ENCODE data around the gene HGS.

DNA sequence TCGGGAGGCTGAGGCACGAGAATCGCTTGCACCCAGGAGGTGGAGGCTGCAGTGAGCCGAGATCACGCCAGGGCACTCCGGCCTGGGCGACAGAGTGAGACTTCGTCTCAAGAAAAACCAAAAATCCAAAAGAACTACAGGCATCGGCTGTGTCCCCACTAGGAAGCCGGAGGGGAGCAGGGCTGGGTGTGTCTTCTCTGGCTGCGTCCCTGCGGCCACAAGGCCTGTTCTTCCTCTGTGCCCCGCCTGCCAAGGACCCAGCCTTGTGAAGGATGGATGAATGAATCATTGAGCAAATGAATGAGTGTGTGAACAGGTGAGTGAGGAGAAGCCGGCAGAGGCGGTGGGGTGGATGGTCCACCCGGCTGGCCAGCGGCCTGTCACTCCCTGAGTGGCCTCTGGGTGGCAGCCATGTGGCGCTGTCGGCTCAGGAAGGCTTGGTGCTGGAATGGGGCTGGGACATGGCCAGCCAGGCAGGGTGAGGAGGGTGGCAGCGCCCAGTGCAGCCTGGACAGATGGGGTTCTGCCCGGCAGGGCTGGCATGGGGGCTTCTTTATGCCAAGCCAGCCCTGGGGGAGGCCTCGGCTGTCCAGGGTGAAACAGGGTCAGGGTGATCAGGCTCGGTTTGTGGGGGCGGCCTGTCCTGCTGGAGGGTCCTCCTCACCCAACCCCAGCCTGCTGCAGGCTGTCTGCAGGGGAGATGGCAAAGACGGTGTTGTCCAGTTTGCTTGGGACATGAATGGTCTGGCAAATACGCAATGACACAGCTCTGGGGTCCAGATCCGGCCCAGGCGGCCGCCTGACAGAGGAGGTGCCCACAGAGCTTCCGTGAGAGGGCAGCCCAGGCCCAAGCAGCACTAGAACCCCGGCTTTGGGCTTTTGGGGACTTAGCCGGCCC, 49.9 kb downstream of the HGS start:
- TF ChIP-seq, protein P1, sequence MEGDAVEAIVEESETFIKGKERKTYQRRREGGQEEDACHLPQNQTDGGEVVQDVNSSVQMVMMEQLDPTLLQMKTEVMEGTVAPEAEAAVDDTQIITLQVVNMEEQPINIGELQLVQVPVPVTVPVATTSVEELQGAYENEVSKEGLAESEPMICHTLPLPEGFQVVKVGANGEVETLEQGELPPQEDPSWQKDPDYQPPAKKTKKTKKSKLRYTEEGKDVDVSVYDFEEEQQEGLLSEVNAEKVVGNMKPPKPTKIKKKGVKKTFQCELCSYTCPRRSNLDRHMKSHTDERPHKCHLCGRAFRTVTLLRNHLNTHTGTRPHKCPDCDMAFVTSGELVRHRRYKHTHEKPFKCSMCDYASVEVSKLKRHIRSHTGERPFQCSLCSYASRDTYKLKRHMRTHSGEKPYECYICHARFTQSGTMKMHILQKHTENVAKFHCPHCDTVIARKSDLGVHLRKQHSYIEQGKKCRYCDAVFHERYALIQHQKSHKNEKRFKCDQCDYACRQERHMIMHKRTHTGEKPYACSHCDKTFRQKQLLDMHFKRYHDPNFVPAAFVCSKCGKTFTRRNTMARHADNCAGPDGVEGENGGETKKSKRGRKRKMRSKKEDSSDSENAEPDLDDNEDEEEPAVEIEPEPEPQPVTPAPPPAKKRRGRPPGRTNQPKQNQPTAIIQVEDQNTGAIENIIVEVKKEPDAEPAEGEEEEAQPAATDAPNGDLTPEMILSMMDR (IDR thresholded peaks at IDR 0.05) = peak; percentile 70 to 97 (median 88)
- TF ChIP-seq POLR2A (IDR thresholded peaks at IDR 0.05) = no peak
- peak; percentile 81 for TF ChIP-seq POLR2AphosphoS5 (IDR thresholded peaks at IDR 0.05)

Measured in prostate gland (tissue), 2 donors.